ENCODE data around the gene HIPK2.

HIPK2 gene

DNA sequence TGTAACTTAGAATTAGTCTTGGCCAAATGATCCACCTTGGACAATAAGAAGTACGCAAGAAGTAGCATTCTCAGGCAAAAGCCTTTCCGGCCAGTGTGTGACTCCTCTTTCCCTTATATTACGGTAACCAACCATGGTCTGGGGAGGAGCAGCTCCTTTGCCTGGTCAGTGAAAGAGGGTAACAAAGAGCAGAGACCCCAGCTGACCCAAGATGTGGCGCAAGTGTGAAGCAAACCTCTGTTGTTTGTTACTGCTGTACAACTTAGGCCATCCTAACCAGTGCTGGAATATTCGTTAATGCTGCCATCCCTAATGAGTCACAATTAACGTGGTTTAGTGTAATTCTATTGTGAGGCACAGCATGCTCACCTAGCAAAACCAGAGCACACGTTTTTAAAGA, 44.0 kb downstream of the HIPK2 start:
- DNase-seq = no peak

DNA sequence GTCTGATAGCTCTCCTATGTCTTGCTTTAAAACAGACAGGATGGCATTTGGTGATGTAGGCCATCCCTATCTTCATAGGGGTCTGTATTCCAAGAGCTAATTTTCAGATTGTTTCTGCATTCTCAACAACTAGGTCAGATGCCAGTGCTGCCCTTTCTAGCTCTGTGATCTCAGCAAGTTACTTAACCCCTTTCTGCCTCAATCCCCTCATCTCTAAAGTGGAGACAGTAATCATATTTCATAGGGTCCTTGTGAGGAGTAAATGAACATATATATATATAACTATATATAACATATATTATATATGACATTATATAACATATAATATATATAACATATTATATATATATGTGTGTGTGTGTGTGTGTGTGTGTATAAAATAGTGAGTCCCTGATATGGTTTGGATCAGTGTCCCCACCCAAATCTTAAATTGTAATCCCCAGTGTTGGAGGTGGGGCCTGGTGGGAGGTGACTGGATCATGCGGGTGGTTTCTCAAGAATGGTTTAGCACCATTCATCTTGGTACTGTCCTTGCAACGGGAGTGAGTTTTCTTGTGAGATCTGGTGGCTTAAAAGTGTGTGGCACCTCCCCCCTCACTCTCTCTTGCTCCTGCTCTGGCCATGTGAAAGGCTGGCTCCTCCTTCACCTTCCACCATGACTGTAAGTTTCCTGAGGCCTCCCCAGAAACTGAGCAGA, 45.2 kb downstream of the HIPK2 start:
- DNase-seq = no peak

DNA sequence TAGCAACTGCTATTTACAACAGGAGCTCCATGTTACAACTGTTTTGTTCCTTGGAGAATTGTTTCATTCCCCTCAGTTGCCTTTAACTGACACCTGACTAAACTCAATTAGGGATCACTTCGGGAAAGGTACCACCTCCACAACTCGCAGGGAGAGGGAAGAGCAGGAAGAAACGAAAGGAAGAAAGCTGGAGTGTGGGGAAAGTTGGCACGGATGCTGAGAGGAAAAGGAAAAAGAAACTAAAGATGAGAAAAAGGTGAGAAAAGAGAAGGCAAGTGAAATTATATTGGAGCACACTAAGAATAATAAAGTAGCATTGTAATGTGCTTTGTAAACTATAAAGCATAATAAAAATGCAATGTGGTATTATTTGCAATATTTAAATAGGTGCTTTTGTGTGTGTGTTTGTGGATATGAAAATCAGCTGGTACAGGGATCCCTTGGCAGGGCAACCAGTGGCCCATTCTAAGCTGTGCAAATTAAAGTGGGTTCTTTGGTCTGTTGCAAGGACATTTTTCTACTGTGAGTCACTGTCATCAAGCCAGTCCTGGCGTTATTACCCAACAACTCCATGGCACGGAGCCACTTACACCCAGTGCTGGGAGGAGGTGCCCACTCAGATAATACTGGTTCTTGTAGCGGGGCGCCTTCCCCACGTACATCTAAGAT, 45.9 kb downstream of the HIPK2 start:
- no peak for DNase-seq

DNA sequence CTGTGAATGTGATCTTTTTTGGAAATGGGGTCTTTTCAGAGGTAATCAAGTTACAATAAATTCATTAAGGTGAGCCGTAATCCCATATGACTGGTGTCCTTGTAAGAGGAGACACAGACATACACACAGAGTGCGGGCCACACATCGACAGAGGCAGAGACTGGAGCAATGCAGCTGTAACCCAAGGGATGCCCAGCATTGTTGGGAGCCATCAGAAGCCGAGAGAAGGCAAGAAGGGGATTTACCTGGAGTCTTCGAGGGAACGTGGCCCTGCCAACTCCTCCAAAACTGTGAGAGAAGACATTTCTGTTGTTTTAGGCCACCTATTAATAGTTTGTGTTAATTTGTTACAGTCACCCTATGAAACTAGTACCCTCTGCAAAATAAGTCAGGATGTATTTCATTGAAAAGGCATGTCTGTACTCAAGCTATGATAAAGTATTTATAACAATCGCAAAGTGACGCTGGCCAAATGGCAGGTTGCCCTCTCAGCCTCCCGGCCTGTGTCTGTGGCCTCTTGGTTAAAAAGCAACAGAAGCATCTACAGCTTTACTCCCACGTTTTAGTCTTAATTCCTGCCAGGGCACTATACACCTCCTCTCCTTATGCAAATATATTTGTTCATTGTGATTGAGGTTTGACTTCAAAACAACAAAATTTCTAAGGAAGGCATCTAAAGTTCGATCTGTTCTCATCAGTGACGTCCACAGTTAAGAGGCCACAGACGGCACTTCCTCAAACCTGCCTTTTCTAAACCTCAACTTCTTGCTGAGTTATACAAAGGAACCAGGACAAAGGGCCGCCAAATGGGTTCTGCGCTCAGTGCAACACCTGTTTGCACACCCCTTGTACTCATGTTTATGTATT, 46.8 kb downstream of the HIPK2 start:
- peak; percentile 26 for DNase-seq

DNA sequence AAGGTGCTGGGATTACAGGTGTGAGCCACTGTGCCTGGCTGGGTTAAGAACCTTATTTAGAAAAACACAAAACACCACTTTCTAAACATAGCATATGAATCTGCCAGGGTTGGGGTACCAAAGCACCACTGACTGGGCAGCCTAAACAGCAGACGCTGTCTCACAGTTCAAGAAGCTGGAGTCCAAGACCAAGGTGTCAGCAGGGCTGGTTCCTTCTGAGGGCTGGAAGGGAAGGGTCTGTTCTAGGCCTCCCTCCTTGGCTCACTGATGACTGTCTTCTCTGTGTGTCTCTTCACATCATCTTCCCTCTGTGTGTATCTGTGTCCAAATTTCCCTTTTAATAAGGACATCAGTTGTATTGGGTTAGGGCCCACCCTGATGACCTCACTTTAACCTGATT, 49.6 kb downstream of the HIPK2 start:
- DNase-seq = no peak

DNA sequence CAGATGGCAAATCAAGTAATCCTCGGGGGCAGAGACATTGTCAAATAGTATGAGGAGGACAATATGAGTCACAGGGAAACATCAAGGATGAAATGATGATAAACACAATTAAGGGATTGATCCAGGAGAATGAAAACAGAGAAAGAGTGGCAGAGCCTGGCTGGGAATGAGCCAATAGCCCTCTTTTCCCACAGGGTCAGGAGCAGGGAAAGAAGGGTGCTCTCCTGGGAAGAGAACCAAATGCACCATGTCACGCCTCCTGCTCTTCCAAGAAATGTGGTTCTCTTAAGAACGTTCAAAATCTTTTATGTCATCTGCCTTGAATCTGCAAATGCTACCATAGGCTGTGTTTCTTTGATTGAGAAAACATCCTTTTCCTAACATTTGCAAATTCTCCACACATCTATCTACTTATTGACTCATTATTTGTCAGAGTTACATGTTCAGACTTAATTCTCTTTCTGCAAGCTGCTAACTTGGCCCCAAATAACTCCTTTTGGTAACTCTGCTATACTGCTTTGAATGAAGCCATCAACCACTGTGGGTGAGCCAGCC, 50.6 kb downstream of the HIPK2 start:
- no peak for DNase-seq

DNA sequence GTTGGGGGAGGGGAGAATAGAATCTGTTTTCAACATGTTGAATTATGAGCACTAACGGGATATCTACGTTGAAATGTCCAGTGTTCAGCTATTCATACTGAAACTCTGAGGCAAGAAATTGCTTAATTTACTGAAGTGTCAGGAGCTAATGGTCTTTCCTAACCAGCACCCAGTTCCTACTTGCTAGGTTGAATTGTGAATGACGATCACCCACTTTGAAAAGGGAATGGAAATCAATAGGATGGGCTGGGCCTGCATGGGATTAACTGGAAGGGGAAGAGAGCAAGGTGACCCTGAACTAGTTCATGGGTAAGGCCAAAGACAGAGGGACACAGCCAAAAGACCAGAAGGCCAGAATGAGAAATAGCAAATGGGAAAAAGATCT, 51.3 kb downstream of the HIPK2 start:
- DNase-seq = no peak

DNA sequence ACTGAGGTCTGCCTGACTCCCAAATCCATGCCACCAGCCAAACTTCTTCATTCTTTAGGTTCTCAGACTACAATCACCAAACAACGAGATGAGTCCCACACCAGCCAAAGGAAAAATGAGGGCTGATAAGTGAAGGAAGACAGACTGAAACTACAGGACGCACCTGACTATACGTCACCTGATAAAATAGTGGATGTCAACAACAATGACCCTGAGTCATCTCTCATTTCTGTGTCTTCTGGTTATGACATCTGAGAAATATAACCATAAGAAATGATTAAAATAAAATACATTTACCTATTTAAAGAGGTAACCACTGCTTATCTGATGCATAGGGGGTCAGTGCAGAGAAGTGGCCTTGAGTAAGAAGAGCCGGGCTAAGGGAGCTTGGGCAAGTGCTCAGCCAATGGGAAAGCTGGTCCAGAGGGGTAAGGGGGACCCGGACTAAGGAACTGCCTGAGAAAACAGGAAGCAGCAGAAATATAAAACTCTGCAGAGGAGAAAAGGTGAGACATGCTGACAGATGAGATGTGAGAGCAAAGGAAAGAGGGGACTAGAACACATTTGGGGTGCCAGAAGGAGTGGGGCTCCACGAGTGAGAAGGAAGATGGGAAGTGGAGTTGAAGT, 51.8 kb downstream of the HIPK2 start:
- no peak for DNase-seq

DNA sequence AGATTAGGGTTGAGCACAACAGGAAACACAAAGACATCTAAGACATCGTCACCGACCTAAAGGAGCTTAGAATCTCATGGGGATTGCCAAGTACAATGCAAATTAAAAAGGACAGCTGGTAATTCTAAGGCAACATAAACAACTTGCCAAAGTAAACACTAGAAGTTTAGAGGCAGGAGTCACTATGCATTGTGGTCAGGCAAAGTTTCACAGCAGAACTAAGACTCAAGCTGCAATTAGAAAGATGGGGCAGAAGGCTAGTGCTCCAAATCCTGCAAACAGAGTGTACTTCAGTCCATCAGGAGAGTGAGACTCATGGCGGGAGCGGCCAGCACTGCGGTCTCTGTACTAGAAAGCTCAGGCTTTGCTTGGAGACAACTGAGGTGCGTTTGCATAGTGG, 52.7 kb downstream of the HIPK2 start:
- DNase-seq = no peak

DNA sequence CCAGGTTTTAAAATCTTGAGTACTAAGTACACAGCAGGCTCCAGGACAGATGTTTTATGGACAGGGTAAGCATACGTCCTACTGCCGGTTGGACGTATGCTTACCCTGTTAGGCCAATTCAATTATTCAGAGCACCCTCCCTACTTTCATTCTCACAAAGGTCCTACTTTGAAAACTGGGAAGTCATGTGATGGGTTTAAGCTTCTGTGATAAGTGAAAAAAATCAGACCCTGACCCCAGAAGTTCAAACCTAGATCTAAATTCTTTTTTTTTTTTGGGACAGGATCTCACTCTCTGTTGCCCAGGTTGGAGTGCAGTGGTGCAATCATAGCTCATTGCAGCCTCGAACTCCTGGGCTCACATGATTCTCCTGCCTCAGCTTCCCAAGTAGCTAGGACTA, 55.2 kb downstream of the HIPK2 start:
- no peak for DNase-seq

DNA sequence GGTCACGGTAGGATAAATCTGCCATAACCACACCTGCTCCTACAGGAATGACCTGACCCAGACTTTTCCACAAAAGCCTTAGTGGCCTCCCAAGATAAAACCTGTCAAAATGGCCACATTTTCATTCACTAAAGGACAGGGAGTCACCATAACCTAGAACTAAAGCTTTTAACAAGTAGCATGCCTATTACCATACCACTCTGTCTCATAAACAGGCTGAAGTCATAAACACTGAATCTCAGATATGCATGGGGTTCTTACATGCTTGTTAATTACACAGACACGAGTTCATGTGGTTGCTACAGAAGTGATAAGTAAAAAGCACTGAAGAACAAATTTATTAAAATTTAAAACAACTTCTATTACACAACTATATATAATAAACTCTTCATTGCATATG, 56.0 kb downstream of the HIPK2 start:
- no peak for DNase-seq

DNA sequence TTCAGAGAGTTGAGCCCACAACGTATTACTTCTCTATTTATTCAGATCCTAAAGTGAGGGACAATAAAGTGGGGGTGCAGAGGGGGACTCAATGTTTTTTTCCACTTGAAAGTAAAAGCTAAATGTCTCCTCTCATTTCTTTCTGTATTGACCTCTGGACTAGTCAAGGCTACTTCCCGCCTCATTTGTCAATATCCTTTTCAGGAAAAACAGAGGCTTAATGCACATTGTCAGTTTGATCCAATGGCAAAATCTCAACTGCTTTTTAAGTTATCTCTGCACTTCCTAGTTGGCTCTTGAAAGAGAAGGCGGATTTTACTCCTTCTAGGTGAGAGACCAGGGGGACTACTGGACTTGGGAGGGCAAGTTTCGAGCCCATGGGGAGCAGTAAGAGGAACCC, 56.4 kb downstream of the HIPK2 start:
- no peak for DNase-seq

DNA sequence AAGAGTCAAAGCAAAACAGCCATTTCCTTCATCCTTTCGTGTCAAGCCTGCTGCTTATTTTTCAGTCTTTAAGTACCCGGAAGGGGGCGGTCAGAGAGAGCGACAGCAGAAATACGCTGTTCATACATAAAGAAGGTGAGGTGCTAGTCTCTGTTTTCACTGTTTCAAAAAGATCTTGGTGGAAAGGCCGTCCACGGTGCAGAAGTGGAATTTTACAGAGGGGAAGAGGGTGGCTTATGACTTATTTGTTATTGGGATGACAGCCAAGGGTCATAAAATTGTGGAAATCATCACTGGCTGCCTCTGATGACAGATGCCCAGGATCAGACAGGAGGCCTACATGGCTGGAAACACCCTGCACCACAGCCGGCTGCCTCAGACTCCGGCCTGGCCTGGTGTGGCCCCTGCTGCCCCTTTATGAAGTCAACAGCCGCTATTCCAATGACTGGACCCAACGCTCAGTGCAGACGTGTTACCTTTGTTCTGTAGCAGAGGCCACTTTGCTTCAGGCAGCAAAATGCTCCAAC, 57.0 kb downstream of the HIPK2 start:
- no peak for DNase-seq

DNA sequence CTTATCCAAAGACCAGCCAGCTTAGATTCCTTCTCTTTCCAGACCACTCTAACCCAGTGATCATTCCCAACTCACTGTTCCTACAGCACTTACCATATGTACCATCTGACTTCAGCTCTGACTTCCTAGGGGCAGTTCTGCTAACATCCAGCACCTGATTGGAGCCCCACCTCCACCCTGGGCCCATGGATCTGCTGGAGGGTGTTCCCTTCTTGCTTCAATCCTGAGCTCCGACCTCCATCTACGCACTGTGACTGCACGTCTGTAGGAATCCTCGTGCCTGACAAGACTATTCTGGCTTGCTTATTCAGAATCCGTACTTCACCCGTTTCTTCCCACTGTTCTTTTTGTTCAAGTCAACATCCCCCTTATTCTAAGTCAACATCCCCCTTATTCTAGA, 57.6 kb downstream of the HIPK2 start:
- DNase-seq = no peak

DNA sequence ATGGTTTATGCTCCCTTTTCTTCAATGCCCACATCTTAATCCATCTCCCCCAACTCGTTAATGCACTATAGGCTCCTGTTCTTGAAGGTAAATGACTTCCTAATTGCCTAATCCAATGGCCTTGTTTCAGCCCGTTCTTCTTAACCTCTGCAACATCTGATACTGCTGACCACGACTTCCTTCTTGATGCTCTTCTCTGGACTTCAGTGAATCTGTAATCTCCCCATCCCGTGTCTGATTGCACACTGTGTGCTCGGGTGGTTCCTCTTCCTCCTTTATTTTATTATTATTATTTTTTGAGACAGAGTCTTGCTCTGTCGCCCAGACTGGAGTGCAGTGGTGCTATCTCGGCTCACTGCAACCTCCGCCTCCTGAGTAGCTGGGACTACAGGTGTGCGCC, 58.9 kb downstream of the HIPK2 start:
- no peak for DNase-seq

DNA sequence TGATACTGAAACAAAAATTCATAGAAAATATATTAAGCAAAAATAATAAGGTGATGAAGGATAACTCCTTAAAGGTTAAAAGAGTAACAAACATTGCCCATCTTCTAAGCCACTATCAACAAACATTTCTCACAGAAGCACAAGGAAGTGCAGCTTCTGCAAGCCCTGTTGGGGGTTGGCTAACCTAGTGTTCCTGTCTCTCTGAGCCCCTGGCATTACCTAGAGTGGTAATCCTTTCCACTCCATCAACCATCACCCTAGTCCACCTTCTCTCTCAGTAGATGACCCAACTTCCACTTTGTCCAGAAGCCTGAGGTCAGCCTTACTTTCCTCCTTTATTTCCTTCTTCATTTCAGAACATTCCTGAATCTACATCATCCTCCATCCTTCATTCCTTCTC, 59.7 kb downstream of the HIPK2 start:
- no peak for DNase-seq

DNA sequence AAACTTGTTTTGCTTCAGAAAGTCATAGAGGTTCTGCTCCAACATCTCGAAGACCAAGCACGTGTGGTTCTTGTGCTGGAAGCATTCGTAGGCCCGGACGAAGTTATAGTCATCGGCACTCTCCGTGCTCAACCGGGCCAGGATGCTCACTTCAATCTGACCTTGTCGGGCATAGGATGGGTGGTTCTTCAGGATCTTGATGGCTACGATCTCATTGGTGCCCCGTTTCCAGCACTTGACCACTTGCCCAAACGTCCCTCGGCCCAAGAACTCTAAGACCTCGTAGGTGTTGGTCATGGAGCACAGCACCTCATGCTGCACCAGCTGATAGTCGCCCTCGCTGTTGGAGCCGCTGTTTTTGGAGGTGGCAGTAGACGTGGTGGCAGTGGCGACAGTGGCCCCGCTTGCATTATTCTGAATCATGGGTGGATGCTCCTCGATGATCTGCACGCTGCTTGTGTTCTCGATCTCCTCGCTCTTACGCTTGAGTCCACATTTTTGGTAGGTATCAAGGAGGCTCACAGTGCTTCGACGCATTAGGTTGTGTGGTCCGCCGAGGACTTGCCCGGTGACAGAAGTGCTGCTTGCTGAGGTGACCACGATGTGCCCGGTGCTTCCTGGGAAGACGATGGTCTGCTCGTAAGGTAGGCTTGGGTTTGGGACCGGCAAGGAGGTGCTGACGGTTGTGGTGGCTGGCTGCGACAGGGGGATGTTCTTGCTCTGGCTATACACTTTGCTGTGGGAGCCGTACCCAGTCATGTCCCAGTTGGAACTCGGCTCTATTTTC, 61.4 kb downstream of the HIPK2 start:
- DNase-seq = no peak

DNA sequence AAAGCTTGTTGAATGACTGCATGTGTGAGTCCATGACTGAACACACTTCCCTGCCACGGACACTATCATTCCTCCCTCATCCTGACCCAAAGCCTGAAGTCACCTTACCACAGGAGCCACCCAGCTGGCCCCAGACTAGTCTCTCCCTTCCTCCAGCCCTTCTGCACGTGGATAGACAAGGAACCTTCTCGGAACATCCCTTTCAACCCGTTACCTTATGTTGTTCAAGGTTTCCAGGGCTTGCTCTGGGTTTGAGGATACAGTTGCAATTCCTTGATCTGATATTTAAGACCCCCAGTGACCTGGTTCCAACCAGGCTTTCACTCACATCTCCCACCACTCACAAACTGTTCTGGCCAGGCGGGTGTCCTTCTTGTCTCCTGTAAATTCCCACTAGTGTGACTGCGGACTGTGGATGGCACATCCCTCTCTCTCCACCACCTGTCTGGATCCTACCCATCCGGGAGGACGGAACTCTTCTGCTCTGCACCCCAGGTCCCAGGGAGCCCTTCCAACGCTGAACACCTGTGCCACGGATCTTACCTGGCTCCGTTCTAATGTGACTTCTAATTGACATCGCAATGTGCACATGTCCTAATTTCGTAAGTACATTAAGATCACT, 62.5 kb downstream of the HIPK2 start:
- DNase-seq = no peak

DNA sequence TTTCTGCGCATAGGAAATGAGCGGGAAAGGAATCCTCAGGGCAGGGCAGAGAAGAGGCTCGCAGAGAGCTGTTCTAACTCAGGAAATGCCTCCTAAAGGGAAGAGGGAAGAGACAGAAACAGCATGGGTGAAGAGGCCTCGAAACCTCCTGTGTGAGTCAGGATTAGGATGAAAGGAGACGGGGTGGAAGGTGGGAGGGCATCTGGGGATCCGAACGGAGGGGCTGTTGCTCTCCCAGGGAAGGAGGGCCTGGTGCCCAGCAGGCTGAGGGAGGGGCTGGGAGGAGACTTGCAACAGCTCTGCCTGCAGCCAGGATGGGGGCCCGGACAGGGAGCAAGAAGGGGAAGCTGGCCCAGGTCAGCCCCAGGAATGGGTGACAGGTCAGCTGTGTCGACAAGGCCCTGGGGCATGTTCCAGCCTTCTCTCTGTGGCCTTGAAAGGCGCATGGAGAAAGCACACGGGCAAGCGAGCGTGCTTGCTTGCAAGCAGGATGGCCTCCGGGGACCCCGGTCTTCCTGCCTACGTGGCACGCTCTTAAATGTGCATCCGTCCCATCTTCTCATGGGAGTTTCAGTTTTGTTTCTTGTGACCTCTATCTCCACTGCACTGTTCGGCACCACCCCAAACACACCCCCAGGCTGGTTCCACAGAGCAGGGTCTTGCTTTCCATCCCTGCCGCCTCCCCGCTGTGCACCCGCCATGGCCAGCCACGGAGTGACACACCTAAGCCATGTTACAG, 63.5 kb downstream of the HIPK2 start:
- no peak for DNase-seq

DNA sequence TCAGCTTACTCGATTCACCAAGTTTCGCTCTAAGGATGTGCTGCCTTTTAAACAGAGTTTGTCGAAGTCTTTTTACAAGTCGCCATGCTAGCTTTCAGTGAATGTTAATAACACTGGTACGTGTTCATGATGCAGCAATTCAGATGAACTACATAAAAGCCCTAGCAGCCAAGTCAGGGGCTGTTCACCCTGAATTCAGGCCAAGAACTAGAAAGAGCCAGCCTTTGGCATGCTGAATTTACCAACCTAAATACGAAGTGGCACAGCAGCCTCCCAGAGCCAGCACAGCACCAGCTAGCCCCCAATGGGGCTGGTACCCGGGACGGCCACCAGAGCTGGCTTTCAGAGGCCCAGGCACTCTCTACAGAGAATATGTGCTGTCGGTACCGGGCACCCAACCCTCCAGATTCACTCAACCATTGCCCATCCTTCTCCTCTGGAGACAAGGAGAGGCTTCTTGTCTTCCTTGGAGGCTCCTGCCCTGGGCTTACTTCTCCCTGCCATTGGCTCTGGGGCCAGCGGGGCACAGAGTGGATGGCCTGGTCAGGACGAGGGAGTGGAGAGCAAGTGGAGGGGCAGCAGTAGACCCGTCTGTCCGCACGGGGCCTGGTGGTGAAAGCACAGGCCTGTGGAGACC, 64.2 kb downstream of the HIPK2 start:
- DNase-seq = no peak
